ENCODE measurements around the gene TSSC4.
"Not testable (repeated sequence)": the region's sequence is repeated elsewhere in the genome, so short reads cannot be mapped to it uniquely, and the experiment has no call there.

The TSSC4 gene

DNA sequence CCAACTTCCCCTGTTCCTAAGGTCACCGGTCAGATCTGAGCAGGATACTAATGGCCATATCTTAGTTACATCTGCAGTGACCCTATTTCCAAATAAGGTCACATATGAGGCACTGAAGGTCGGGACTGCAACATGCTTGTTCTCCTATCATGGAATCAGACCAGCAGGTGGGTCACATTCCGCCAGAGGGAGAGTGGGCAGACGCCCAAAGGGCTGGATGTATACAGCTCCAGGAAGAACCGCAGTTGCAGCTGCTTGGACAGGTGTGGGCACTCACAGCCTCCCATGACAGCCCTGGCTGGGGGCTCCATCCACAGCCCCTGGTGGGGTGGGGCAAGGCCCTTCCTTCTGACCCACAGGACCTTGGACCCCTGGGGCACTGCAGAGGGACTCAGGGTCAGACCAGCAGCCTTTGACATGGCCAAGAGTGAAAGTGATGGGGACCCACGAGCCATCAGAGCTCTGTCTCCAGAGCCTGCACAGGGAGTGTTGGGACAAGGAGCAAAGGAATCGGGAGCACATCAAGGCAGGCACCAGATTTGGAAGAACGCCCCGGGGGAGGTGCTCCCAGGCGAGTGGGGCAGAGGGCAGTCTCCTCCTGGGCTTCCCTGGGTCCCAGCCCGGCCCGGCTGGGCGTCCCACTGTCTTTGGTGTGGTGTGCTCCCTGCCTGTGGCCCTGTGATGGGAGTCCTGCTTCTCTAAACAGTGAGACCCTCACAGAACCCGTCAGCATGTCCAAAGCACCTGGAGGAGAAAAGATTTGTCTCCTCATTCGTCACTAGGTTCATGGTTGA lies 36.8 kb upstream of the TSSC4 start:
- H3K36me3 ChIP-seq (ENCODE audit: control insufficient read depth in 2 of 2, insufficient read depth in 1 of 2, low read length in 2 of 2), result no peaks in the 10 kb centered on the region
- no peaks in the 10 kb centered on the region for H3K9me3 ChIP-seq (ENCODE audit: control insufficient read depth, insufficient read depth, low read depth, low read length)
- no peak overlapping the region for H3K4me3 ChIP-seq (ENCODE audit: low read depth, low read length)
- no peaks in the 10 kb centered on the region for H3K4me1 ChIP-seq (ENCODE audit: control insufficient read depth, insufficient read depth, low read length)
- POLR2A ChIA-PET, result interaction anchor here (3.1 kb wide), 1 partner anchor 14 kb away, joined by 16 read pairs; the partner anchor contains the start of gene CD81
- CTCF ChIA-PET, result interaction anchor here (0.6 kb wide), 1 partner anchor 65 kb away, joined by 3 read pairs; no protein-coding TSS in a partner anchor
- no peak overlapping the region for H3K27ac ChIP-seq (ENCODE audit: extremely low read depth, low read depth, low read length)
- TF ChIP-seq ZNF664 (tag by site-specific recombination; IDR thresholded peaks at IDR 0.05) (no peak), ZBTB21 (tag by site-specific recombination; IDR thresholded peaks at IDR 0.05) (no peak)

DNA sequence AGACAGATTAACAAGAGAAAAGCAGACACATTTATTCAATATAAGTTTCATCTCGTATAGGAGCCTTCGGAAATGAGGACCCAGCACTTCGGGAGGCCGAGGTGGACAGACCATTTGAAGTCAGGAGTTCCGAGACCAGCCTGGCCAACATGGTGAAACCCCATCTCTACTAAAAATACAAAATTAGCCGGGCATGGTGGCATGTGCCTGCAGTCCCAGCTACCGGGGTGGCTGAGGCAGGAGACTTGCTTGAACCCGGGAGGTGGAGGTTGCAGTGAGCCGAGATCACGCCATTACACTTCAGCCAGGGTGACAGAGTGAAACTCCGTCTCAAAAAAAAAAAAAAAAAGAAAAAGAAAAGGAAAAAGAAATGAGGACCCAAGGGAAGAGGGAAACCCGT lies 36.2 kb upstream of the TSSC4 start:
- not testable (repeated sequence) for H3K36me3 ChIP-seq (ENCODE audit: control insufficient read depth in 2 of 2, insufficient read depth in 1 of 2, low read length in 2 of 2); H3K4me1 ChIP-seq (ENCODE audit: control insufficient read depth, insufficient read depth, low read length); H3K9me3 ChIP-seq (ENCODE audit: control insufficient read depth, insufficient read depth, low read depth, low read length); H3K4me3 ChIP-seq (ENCODE audit: low read depth, low read length); H3K27ac ChIP-seq (ENCODE audit: extremely low read depth, low read depth, low read length)
- ChIA-PET CTCF (interaction anchor here (0.6 kb wide), 1 partner anchor 65 kb away, joined by 3 read pairs; no protein-coding TSS in a partner anchor), POLR2A (interaction anchor here (3.1 kb wide), 1 partner anchor 13 kb away, joined by 16 read pairs; the partner anchor contains the start of gene CD81)

DNA sequence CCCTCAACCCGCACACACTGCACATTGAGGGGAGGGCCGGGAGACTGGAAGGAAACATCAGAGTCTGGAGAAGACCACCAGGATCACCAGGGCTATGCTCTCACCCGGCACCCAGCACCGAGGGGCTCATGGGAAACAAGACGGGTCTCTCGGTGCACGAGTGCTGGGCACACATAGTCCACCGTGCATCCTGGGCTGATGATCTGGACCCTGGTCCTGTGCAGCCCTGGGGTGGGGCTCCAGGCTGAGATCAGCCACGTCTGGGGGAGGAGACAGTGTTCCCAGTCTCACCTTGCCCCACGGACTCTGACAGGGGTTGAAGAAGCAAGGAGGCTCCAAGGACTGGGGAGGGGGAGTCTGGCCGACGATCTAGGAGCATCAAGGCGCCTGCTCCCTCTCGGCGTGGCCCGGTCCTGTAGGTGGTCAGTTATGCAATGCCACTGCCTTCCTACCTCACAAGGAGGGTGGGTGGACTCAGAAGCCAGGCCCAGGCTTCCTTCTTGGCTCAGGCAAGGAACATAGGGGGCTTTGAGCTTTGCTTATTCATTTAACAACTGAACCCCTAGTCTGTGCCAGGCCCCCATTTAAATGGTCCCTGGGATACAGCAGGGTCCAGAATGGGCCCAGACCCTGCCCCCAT lies 34.9 kb upstream of the TSSC4 start:
- Histone ChIP-seq H3K27ac (ENCODE audit: extremely low read depth, low read depth, low read length) (no peak overlapping the region), H3K4me1 (ENCODE audit: control insufficient read depth, insufficient read depth, low read length) (no peaks in the 10 kb centered on the region), H3K4me3 (ENCODE audit: low read depth, low read length) (no peak overlapping the region), H3K9me3 (ENCODE audit: control insufficient read depth, insufficient read depth, low read depth, low read length) (no peaks in the 10 kb centered on the region), H3K36me3 (ENCODE audit: control insufficient read depth in 2 of 2, insufficient read depth in 1 of 2, low read length in 2 of 2) (no peaks in the 10 kb centered on the region)
- ChIA-PET POLR2A (no interaction called here), CTCF (no interaction called here)
- no peak for TF ChIP-seq ZNF174 (tag by site-specific recombination; IDR thresholded peaks at IDR 0.05)
- TF ChIP-seq ZNF785 (tag by site-specific recombination; IDR thresholded peaks at IDR 0.05), result no peak
- no peak for TF ChIP-seq ZNF600 (tag by site-specific recombination; IDR thresholded peaks at IDR 0.05)

DNA sequence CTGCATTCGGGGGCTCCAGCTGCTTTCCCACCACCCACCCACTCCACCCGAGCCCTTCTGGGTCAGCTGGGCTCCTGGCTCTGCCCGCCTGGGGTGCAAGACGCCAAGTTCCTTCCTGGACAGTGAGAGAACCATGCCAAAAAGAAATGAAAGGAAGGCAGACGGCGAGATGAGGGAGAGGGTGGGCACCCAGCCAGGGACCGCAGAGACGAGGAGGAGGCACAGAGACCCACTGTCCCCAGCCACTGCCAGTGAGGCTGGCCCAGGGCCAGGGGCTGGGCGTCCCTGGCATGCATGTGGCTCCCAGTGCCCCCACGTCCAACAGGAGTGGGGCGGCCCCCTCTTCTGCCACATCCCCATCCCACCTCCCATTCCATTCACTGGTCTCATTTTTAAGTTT lies 34.3 kb upstream of the TSSC4 start:
- TF ChIP-seq, protein P1, sequence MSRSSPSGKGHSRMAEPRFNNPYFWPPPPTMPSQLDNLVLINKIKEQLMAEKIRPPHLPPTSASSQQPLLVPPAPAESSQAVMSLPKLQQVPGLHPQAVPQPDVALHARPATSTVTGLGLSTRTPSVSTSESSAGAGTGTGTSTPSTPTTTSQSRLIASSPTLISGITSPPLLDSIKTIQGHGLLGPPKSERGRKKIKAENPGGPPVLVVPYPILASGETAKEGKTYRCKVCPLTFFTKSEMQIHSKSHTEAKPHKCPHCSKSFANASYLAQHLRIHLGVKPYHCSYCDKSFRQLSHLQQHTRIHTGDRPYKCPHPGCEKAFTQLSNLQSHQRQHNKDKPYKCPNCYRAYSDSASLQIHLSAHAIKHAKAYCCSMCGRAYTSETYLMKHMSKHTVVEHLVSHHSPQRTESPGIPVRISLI (tag by site-specific recombination; IDR thresholded peaks at IDR 0.05), result no peak
- TF ChIP-seq ZNF658 (tag by site-specific recombination; IDR thresholded peaks at IDR 0.05), result no peak
- CTCF ChIA-PET, result no interaction called here
- Histone ChIP-seq H3K9me3 (ENCODE audit: control insufficient read depth, insufficient read depth, low read depth, low read length) (no peaks in the 10 kb centered on the region), H3K36me3 (ENCODE audit: control insufficient read depth in 2 of 2, insufficient read depth in 1 of 2, low read length in 2 of 2) (no peaks in the 10 kb centered on the region), H3K27ac (ENCODE audit: extremely low read depth, low read depth, low read length) (no peak overlapping the region), H3K4me3 (ENCODE audit: low read depth, low read length) (no peak overlapping the region), H3K4me1 (ENCODE audit: control insufficient read depth, insufficient read depth, low read length) (no peaks in the 10 kb centered on the region)
- POLR2A ChIA-PET, result interaction anchor here (0.9 to 2.1 kb wide), 2 partner anchors 11 to 12 kb away, joined by 4 to 7 read pairs; no protein-coding TSS in a partner anchor

DNA sequence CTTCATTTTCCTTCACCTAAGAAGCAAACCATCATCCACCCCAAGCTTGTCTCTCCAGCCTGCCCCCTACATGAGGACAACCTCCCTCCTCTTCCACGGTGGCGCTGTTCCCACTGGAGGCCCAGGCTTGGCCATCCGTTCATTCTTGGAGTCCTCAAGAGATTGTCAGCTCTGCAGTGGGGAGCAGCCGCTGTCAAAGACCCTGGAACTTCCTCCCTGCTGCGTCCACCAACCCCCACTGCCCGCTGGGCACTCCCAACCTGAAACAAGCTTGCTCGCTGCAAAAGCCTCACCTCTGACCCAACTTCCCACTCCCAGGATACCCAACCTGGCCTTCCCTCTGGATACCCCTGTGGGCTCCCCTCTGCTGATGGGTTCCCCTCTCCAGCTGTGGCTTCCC lies 33.8 kb upstream of the TSSC4 start:
- POLR2A ChIA-PET, result interaction anchor here (0.5 to 2.1 kb wide), 3 partner anchors 10 to 34 kb away, joined by 3 to 7 read pairs (median 4); partner anchors contain the start of gene TSSC4
- Histone ChIP-seq H3K36me3 (ENCODE audit: control insufficient read depth in 2 of 2, insufficient read depth in 1 of 2, low read length in 2 of 2) (no peaks in the 10 kb centered on the region), H3K4me1 (ENCODE audit: control insufficient read depth, insufficient read depth, low read length) (no peaks in the 10 kb centered on the region), H3K9me3 (ENCODE audit: control insufficient read depth, insufficient read depth, low read depth, low read length) (no peaks in the 10 kb centered on the region), H3K4me3 (ENCODE audit: low read depth, low read length) (no peak overlapping the region), H3K27ac (ENCODE audit: extremely low read depth, low read depth, low read length) (no peak overlapping the region)
- TF ChIP-seq, protein P2, sequence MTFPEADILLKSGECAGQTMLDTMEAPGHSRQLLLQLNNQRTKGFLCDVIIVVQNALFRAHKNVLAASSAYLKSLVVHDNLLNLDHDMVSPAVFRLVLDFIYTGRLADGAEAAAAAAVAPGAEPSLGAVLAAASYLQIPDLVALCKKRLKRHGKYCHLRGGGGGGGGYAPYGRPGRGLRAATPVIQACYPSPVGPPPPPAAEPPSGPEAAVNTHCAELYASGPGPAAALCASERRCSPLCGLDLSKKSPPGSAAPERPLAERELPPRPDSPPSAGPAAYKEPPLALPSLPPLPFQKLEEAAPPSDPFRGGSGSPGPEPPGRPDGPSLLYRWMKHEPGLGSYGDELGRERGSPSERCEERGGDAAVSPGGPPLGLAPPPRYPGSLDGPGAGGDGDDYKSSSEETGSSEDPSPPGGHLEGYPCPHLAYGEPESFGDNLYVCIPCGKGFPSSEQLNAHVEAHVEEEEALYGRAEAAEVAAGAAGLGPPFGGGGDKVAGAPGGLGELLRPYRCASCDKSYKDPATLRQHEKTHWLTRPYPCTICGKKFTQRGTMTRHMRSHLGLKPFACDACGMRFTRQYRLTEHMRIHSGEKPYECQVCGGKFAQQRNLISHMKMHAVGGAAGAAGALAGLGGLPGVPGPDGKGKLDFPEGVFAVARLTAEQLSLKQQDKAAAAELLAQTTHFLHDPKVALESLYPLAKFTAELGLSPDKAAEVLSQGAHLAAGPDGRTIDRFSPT (tag by site-specific recombination; IDR thresholded peaks at IDR 0.05), result no peak
- TF ChIP-seq ZNF366 (tag by site-specific recombination; conservative IDR thresholded peaks at IDR 0.05) (no peak), REPIN1 (tag by site-specific recombination; IDR thresholded peaks at IDR 0.05; ENCODE audit: low read depth) (no peak), ZNF175 (tag by site-specific recombination; IDR thresholded peaks at IDR 0.05) (no peak), ZNF785 (tag by site-specific recombination; IDR thresholded peaks at IDR 0.05) (no peak), ZNF596 (tag by site-specific recombination; IDR thresholded peaks at IDR 0.05) (no peak)
- TF ChIP-seq, protein P3, sequence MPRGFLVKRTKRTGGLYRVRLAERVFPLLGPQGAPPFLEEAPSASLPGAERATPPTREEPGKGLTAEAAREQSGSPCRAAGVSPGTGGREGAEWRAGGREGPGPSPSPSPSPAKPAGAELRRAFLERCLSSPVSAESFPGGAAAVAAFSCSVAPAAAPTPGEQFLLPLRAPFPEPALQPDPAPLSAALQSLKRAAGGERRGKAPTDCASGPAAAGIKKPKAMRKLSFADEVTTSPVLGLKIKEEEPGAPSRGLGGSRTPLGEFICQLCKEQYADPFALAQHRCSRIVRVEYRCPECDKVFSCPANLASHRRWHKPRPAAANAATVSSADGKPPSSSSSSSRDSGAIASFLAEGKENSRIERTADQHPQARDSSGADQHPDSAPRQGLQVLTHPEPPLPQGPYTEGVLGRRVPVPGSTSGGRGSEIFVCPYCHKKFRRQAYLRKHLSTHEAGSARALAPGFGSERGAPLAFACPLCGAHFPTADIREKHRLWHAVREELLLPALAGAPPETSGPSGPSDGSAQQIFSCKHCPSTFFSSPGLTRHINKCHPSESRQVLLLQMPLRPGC (tag by site-specific recombination; IDR thresholded peaks at IDR 0.05), result no peak
- TF ChIP-seq, protein P4, sequence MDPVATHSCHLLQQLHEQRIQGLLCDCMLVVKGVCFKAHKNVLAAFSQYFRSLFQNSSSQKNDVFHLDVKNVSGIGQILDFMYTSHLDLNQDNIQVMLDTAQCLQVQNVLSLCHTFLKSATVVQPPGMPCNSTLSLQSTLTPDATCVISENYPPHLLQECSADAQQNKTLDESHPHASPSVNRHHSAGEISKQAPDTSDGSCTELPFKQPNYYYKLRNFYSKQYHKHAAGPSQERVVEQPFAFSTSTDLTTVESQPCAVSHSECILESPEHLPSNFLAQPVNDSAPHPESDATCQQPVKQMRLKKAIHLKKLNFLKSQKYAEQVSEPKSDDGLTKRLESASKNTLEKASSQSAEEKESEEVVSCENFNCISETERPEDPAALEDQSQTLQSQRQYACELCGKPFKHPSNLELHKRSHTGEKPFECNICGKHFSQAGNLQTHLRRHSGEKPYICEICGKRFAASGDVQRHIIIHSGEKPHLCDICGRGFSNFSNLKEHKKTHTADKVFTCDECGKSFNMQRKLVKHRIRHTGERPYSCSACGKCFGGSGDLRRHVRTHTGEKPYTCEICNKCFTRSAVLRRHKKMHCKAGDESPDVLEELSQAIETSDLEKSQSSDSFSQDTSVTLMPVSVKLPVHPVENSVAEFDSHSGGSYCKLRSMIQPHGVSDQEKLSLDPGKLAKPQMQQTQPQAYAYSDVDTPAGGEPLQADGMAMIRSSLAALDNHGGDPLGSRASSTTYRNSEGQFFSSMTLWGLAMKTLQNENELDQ (tag by site-specific recombination; IDR thresholded peaks at IDR 0.05; ENCODE audit: low read depth), result no peak
- CTCF ChIA-PET, result interaction anchor here (0.8 kb wide), 1 partner anchor 53 kb away, joined by 4 read pairs; no protein-coding TSS in a partner anchor
